SW 1271 (cell line): ENCODE data around the gene LRRC34.

Experiments
- DNase-seq, 2 experiments: peaks; one replicate each; lab custom pipeline; 2025; lab: John Stamatoyannopoulos, UW

The LRRC34 gene

DNA sequence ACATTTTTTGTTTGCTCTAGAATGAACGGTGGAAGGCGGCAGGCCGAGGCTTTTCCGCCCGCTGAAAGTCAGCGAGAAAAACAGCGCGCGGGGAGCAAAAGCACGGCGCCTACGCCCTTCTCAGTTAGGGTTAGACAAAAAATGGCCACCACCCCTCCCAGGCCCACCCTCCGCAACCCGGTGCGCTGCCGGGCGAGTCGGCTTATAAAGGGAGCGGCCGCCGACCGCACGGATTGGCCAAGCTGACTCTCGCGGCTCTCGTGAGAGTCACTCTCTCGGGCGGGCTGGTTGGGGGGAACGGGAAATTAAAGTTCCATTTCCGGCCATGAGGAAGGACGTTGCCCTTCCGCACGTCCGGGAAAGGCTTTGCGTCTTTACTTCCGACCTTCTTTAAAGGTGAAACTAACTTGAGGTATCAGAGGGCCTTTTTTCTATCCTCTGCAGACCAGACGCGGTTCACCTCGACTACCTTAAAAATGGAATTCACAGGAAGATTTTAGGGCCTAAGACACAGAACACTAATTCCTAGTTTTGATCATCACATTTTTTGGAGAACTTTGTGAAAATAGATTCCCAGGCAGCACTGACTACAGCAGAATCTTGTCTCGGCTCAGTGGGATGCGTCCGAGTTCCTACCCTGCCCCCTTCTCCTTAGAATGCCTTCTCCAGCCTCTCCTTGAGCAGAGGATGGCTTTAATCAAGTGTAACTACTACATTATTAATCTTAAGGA is 47.7 kb downstream of the LRRC34 start, which contains the start of gene TERC:
TSS of gene TERC (minus strand) at position 179 of the 731 bp plus-strand sequence.
- peak; percentile 82 to 89 for DNase-seq

DNA sequence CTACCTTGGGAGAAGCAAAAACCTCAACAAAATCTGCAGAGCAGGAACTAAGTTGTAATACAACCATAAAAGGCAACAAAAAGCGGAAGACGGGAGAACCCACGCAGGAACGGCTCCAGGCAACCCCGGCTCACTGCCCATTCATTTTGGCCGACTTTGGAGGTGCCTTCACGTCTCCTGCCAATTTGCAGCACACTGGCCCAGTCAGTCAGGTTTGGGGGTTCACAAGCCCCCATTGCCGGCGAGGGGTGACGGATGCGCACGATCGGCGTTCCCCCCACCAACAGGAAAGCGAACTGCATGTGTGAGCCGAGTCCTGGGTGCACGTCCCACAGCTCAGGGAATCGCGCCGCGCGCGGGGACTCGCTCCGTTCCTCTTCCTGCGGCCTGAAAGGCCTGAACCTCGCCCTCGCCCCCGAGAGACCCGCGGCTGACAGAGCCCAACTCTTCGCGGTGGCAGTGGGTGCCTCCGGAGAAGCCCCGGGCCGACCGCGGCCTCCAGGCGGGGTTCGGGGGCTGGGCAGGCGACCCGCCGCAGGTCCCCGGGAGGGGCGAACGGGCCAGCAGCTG is 48.3 kb downstream of the LRRC34 start:
- peak in 1 of 2 experiments; percentile 24 for DNase-seq

DNA sequence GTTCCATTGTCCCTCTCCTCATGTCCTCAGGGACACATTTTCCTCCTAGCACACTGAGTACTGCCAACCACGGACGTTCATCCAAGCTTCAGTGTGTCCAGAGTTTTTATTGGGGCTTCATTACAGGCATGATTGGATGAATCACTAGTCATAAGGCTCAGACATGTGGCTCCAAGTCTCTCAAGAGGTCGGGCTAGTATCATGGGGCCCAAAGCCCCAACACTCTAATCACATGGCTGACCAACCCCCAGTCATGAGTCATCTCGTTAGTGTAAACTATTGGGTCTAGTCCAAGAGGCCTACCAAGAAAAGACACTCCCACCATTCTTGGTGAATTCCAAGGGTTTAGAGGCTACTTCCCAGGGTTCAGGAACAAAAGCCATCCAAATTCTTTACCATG is 52.2 kb downstream of the LRRC34 start:
- DNase-seq, result no peak

DNA sequence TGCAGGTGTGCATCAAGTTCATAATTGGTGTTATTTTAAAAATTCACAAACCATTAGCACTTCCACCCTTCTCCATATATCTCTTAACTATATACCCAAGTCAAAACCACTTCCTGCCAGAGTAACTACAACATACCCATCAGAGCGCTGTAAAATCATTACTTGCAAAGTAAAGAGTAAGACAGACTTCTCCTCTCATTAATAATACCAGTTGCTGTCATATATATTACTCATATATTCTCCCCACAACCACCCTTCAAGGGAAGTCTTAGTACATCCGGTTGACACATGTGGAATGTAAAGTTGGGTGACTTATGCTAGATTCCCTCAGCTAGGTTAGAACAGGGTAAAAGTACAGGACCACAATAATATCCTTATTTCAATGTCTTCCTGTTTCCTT is 53.4 kb downstream of the LRRC34 start:
- DNase-seq, result peak; percentile 15 to 63

DNA sequence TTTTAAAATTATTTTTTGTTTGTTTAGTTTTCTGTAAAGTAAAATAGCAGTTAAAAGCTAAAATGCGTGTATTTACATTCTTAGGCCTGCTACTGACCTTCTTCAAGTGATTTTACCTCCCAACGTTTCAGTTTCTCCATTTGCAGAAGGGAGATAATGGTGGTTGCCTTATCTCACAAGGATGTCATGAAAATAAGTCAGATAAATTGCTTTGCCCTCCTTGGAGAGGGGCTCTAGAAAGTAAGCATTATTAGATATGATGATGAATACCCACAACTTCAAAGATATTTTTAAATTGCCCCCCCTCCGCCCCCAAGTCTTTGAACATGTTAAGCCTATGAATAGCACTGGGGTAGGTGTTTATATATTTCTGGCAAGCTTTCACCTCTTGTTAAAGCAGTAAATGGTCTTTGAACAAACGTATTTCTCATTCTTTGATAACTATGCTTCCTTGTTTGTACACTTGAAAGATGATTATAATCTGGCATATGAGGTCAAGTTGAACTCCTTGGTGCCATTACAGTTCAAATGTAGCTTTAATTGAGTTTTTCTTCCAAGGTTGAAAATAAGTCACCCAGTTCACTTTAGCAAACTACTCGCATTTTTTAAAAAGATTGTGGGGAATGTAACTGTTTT is 54.2 kb downstream of the LRRC34 start:
- DNase-seq, result no peak

DNA sequence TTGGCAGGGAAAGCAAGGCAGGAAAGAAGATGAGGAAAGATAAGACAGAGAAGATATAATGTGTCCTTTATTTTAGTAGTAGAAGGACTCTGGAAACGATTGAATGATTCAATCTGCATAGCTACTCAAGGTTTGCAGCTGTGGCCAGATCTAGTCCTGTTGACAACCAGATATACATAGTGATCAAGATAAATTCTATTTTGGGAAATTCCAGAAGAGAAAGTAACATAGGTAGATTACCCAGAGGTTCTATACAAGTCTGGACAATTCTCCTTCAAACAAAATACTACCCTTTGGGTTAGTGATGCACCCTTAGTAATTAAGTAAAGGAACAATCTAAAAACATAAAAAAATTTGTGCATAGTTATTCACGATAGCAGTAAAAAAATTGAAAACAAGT is 57.2 kb downstream of the LRRC34 start:
- DNase-seq, result no peak

DNA sequence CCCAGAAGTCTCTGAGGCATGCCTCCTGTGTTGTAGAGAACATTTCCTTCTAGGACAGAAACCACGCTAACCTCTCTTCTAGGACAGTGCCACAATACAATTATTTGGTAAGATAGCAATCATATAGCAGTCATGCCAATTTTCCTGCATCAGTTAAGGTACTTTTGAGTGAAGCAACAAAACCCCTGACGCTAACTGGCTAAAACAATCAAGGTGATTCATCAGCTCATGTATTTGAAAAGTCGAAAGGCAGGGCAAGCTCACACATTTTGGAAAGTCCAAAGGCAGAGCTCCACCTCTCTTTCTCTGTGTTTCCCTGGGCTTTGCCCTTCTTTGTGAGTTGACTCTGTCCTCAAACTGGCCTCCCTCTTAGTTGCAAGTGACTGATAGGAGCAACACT is 58.0 kb downstream of the LRRC34 start:
- no peak for DNase-seq

DNA sequence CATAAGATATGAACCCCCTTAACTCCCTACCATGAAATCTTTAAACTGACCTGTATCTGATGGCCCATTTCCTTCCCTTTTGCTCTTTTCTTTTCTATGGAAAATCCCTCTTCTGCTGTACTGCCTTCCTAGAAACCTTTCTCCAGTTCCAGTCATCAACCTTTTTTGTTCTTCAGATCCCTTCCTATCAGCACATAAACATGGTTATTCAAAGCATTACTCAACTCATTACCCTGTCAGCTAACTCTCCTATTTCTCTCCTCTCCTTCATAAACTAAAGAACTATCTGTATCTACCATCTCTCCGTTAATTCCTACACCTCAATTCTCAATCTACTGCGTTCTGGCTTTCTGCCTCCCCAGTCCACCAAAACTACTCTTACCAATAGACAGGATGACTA is 60.8 kb downstream of the LRRC34 start:
- DNase-seq, result no peak

DNA sequence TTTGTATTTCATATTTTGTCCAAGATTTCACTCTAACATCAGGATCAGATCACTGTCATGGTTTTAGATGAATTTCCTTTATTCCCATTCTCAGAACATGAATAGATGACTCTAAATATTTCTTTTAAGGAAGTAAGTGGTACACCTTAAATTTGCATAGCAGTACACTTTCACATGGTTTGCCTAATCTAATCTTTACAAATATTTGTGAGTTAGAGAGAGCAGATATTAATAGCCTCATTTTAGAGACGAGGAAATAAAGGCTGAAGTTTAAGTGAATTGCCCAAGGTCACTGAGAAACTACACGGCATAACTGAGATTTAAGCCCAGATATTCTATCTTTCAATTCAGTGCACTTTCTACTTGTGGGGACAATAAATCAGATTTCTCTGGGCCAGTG is 62.0 kb downstream of the LRRC34 start:
- DNase-seq, result no peak

DNA sequence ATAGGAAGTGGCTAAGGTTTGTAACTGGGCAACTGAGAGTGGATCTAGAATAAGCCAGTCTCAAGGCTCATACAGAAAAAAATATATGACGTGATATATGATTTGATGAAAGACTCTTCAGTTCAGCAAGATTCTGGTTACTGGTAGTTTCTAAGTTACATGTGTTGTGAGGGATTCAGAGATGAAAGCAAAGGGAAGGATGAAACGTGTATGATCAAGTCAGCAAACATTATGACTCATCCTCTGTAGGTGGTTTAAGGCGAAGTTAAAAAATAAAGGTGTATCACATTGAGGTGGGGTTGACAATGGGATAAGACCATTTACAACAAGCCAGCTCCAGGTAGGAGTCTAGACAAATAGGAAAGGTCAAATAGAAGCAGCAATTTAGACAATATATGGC is 64.0 kb downstream of the LRRC34 start:
- no peak for DNase-seq

DNA sequence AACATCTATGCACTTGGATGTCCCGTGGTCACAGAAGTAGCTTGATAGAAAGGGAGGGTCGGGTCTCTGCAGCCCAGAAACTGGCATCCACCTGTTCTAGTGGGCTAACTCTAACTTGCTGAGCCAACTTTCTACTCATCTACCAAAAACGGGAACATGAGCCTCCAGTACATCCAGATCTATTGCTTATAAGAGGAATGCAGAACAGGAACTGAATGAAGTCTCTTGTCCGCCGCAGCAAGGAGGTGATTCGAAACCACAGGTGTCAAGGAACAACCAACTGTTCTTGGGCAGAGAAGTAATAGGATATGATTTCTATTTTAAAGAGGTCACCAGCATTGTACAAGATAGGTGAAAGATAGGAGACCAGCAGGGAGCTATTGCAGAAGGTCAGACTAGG is 65.8 kb downstream of the LRRC34 start:
- DNase-seq, result no peak

DNA sequence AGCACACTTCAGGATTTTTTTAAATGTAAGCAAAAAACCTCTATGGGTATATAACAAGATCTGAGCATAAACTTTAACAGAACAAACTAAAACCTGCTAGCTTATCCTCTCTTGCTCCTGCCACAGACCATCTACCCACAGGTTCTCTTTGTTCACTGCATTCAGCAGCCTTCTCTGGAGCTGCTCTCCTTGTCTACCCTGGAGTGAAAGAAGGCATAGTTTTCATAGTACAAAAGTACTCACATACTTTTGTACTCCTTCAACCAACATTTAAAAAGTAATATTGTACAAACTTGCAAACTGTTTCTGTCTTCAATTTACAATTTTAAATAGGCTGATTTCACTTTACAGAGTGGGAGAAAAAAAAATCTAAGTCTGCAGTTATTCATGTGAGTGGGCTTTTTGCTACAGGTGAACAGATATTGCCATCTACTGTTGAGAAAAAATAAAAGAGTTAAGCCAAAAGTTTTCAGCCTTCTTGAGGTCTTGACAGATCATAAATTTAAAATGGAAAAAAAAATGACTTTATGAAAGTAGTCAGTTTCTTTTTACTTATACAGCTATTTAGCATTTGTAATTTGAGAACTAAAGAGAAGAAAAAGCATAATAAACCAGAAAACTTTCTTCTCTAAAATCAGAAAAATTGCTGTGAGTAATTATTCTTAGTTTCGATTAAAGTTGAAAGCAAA is 68.2 kb downstream of the LRRC34 start:
- peak in 1 of 2 experiments; percentile 33 for DNase-seq
